PFSK-1 (cell line): ENCODE results near the gene CHRM3.

Experiments
- POLR2AphosphoS5 ChIP-seq: IDR thresholded peaks from 2 replicates; pipeline ENCODE4 v1.6.1; 2012; ENCODE audit warnings: low read depth, mild to moderate bottlenecking, control low read depth, low read length, moderate library complexity
- SIN3A ChIP-seq: IDR thresholded peaks from 2 replicates; pipeline ENCODE4 v1.6.1; 2012; ENCODE audit warnings: mild to moderate bottlenecking, low read length, moderate library complexity, borderline replicate concordance; ENCODE audit not compliant: insufficient read depth
- TAF1 ChIP-seq: IDR thresholded peaks from 2 replicates; pipeline ENCODE4 v1.6.1; 2012; ENCODE audit warnings: low read length, control low read depth, borderline replicate concordance; ENCODE audit not compliant: insufficient read depth

GRCh38 chr1:239349699-239350098 is 36.7 kb upstream of the CHRM3 start:
- TF ChIP-seq SIN3A (no peak), TAF1 (no peak), POLR2AphosphoS5 (no peak)
